ENCODE measurements around the gene NOM1.

NOM1 gene

GRCh38 chr7:157016352-157017041, 67.0 kb downstream of the NOM1 start:
- no peak for DNase-seq (ENCODE audit: low spot score)

DNA sequence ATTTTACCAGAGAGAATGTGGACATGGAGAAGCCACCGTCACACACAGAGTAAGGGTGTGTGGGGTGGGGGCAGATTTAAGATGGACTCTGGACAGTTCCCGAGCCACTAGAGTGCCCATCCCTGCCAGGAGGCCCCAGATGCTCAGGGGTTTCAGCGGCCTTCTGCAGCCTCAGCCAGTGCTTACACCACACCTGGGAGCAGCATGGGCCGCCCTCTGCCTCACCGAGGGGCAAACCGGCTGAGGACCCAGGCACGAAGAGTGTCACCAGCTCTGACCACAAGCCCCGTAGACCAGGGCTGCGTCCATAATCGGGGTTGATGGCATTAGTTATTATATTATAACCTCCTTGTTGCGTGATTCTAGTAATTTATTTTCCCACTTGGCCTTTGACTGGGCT, 67.6 kb downstream of the NOM1 start:
- DNase-seq (ENCODE audit: low spot score) = no peak

GRCh38 chr7:157017603-157018327, 68.3 kb downstream of the NOM1 start:
- no peak for DNase-seq (ENCODE audit: low spot score)

GRCh38 chr7:157018328-157018996, 69.0 kb downstream of the NOM1 start:
- DNase-seq (ENCODE audit: low spot score) = no peak

DNA sequence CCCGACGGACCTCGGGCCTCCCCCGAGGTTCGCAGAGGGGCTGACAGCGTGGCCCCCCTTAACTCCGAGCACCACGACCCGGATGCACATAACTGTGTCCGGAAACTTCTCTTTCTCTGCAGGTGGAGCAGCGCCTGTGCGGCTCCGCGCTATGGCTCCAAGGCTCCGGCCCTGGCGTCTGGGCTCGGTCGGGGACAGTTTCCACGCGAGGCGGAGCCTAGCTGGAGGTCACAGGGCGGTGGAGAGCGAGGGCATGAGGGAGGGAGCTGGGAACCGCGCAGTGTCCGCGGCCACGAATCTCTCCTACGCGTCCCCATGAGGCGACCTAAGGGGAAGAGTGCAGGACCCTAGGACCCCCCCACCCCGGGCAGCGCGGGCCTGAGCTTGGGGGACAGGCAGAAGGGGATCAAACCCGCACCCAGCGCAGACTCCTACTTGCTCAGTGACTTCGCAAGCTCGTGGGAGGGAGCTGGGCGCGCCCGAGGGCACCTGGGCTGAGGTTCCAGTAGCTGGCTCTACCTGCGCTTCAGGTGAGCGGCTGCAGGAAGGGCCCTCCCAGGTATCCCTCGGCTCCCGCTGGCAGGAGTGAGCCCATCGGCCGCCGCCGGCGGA, 69.6 kb downstream of the NOM1 start:
- no peak for DNase-seq (ENCODE audit: low spot score)

DNA sequence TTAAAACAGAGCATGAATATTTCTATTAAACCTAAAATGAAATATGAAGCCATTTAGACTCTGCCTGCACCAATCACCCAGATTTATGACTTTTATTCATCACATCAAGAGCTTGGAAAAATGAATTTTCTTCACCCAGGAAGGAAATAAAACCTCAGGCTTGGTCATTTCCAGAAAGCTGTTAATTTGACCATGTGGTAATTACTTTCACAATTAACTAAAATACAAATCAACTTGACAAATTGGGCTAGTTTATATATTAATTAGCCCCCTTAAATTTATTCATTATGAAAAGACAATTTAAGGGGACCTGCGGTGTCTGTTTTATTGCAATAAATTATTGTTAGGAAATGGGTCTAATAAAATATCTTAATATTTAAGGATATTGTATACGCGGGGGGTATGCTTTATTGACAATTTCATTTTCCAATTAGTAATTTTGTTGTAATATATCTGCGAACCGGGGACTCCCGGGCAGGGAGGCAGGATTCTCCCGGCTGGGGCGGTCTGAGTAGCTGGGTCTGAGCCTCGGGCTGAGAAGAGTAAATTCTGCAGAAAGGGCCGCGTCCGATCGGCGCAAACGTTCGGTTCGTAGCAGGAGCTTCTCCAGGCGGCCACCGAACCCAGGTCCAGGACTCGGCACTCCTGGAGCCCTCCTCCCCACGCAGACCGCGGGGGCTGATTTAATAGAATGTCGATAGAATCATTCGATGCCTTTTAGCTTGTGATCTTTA, 70.4 kb downstream of the NOM1 start:
- DNase-seq (ENCODE audit: low spot score) = no peak

- DNase-seq (ENCODE audit: low spot score) = no peak
Measured at GRCh38 chr7:157020514-157021070, 71.1 kb downstream of the NOM1 start.

DNA sequence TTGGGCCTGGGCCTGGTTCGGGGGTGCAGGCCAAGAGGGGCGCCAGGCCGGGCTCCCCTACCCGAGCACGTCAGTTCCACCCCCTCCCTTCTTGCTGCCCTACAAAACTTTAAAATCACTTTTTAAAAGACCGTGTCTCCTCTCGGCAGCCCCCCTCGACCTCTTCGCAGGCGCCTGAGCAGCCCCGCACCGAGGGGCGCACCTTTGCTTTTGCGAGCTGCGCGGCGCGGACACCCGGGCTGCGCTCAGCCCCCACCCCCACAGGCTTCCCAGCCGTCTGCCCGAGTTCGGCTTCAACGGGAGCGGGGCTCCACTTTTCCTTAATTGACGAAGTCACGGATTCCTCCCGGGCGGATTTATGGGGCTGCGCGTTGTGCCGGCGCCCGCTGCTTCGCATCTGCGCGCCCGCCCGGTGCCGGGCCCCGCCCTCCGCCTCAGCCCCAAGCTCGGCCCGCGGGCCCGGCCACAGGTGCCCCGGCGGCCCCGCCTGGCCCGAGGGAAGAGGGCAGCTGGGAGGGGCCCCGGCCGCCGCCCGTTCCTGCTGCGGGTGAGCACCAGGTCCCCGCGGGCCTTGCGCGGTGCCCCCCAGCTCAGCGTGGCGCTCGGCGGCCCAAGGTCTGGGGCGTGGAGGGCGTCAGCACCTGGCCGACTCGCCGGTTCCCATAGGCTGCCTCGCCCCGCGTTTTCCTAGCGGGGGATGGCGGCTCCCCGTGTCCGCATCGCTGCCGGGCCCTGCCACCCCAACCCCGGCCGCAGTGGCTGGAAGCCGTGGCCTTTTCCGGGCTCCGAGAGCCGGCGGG, 71.8 kb downstream of the NOM1 start:
- DNase-seq (ENCODE audit: low spot score) = no peak

DNA sequence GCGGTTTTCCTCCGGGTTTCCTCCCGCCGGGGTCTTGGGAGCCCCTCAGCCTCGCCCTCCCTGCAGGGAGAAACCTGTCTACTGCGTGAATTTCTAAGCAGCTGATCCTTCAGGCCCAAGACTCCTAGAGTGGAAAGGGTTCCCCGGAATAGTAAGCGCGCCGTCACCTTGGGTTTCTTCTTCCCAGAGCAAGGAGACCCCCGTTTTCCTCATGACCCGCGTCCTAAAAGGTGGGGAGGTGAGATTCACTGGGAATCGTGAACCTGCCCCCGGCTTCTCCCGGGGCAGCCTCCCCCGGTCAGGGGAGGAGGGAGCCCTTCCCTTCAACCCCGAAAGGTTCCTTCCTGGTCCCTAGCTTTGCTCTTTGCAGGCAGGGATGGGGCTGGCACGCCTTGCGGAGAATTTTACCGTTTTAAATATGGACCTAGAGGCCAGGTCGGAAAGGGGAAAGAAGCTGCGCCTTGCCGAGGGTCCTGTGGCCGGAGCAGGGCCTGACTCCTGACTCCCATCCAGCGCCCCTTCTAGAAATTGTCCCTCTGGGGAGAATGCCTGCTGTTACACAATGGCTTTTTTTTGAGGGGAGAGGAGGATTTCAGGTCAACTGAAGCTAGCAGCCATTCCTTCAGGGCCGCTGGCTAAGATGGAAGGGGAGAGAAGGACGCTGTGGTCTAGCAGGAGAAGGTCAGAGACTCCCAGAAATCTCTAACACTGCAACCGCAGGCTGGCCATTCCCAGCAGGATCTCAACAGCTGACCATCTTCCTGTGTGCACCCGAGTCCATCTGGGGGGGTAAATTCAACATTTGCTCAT, 72.6 kb downstream of the NOM1 start:
- no peak for DNase-seq (ENCODE audit: low spot score)
